Immature natural killer cell (primary cell): ENCODE results near the gene KRTAP5-2. TPM values are rescaled to one million over a fixed set of nuclear protein-coding genes. Genes with fewer than 3 reads are reported as not detected.
A peak's percentile ranks its signal among the peaks of the same experiment; 100 is the strongest.

Experiments used
- DNase-seq, 3 donors: peaks; one replicate each; pipeline ENCODE4 v3.0.0; 2022; ENCODE audit warnings: mixed read lengths in 1 of 3
- H3K27ac Mint-ChIP-seq, 6 donors: one replicate each; pipeline ENCODE4 v1.8.0; 2020; ENCODE audit warnings: mixed read lengths in 6 of 6, mild to moderate bottlenecking in 5 of 6, inconsistent platforms in 4 of 6, moderate library complexity in 3 of 6
- H3K27me3 Mint-ChIP-seq, 3 donors: one replicate each; pipeline ENCODE4 v1.8.0; 2020 to 2021; ENCODE audit warnings: low read depth in 3 of 3, mild to moderate bottlenecking in 3 of 3, mixed read lengths in 3 of 3, moderate library complexity in 3 of 3, inconsistent platforms in 1 of 3
- H3K36me3 Mint-ChIP-seq, 3 donors: one replicate each; pipeline ENCODE4 v1.8.0; 2020; ENCODE audit warnings: mixed read lengths in 3 of 3, inconsistent platforms in 2 of 3, mild to moderate bottlenecking in 2 of 3
- H3K4me1 Mint-ChIP-seq, 2 donors: one replicate each; pipeline ENCODE4 v1.8.0; 2020; ENCODE audit warnings: inconsistent platforms in 2 of 2, mild to moderate bottlenecking in 2 of 2, mixed read lengths in 2 of 2, moderate library complexity in 1 of 2
- H3K4me3 Mint-ChIP-seq, 5 donors: one replicate each; pipeline ENCODE4 v1.8.0; 2020; ENCODE audit warnings: mild to moderate bottlenecking in 5 of 5, mixed read lengths in 5 of 5, inconsistent platforms in 3 of 5, moderate library complexity in 3 of 5
- H3K9me3 Mint-ChIP-seq, 6 donors: one replicate each; pipeline ENCODE4 v1.8.0; 2020; ENCODE audit warnings: mild to moderate bottlenecking in 6 of 6, mixed read lengths in 6 of 6, inconsistent platforms in 4 of 6, moderate library complexity in 3 of 6
- polyA plus RNA-seq, 3 donors: library from polyadenylated mRNA; unstranded; fragments of 300-500 nt; fragmentation: Illumina TruSeq; gene quantifications; one replicate each; pipeline ENCODE4 v1.2.3, GENCODE V29; 2021

Gene KRTAP5-2
- polyA plus RNA-seq, 3 donors from 2014 or later = not detected

GRCh38 chr11:1636291-1636950, 38.3 kb upstream of the KRTAP5-2 start:
- Mint-ChIP-seq H3K4me3 (no peak overlapping the region), H3K4me1 (no peaks in the 10 kb centered on the region), H3K36me3 (no peaks in the 10 kb centered on the region), H3K27ac (no peak overlapping the region), H3K27me3 (peaks cover 2 to 13% (median 5%) of the 10 kb centered on the region in 3 donors), H3K9me3 (no peaks in the 10 kb centered on the region)
- DNase-seq = no peak

- no peak for DNase-seq
- peaks cover 0 to 1% of the 10 kb centered on the region in 2 donors for H3K4me1 Mint-ChIP-seq
- H3K27ac Mint-ChIP-seq = no peak overlapping the region
- no peaks in the 10 kb centered on the region for H3K36me3 Mint-ChIP-seq
- H3K9me3 Mint-ChIP-seq = no peaks in the 10 kb centered on the region
- H3K4me3 Mint-ChIP-seq = no peak overlapping the region
- peaks cover 5 to 17% (median 10%) of the 10 kb centered on the region in 3 donors for H3K27me3 Mint-ChIP-seq
Measured at GRCh38 chr11:1633864-1634263, 35.8 kb upstream of the KRTAP5-2 start.

GRCh38 chr11:1632053-1632714, 34.1 kb upstream of the KRTAP5-2 start:
- H3K4me3 Mint-ChIP-seq = no peak overlapping the region
- no peak overlapping the region for H3K27ac Mint-ChIP-seq
- peaks cover 0 to 3% of the 10 kb centered on the region in 2 donors for H3K4me1 Mint-ChIP-seq
- DNase-seq = no peak
- H3K9me3 Mint-ChIP-seq = no peaks in the 10 kb centered on the region
- peaks cover 5 to 18% (median 11%) of the 10 kb centered on the region in 3 donors for H3K27me3 Mint-ChIP-seq
- no peaks in the 10 kb centered on the region for H3K36me3 Mint-ChIP-seq

- no peaks in the 10 kb centered on the region for H3K36me3 Mint-ChIP-seq
- H3K4me1 Mint-ChIP-seq = peaks cover 0 to 3% of the 10 kb centered on the region in 2 donors
- no peak overlapping the region for H3K4me3 Mint-ChIP-seq
- H3K9me3 Mint-ChIP-seq = no peaks in the 10 kb centered on the region
- H3K27ac Mint-ChIP-seq = no peak overlapping the region
- H3K27me3 Mint-ChIP-seq = peaks cover 5 to 13% (median 11%) of the 10 kb centered on the region in 3 donors
- no peak for DNase-seq
Measured at GRCh38 chr11:1631066-1631568, 33.0 kb upstream of the KRTAP5-2 start.

- Mint-ChIP-seq H3K4me3 (no peak overlapping the region), H3K4me1 (peaks cover 0 to 3% of the 10 kb centered on the region in 2 donors), H3K9me3 (no peaks in the 10 kb centered on the region), H3K27ac (no peak overlapping the region), H3K36me3 (no peaks in the 10 kb centered on the region), H3K27me3 (peaks cover 3 to 13% (median 11%) of the 10 kb centered on the region in 3 donors)
- DNase-seq = no peak
Measured at GRCh38 chr11:1630271-1630670, 32.2 kb upstream of the KRTAP5-2 start.

GRCh38 chr11:1629326-1630185, 31.5 kb upstream of the KRTAP5-2 start, which contains the start of gene KRTAP5-5:
KRTAP5-5 (plus strand) TSS chr11:1629775; CDS start chr11:1629841, 66 bp downstream.
- Mint-ChIP-seq H3K9me3 (no peaks in the 10 kb centered on the region), H3K27me3 (peaks cover 3 to 15% (median 11%) of the 10 kb centered on the region in 3 donors)
- DNase-seq = no peak

GRCh38 chr11:1628506-1629325, 30.6 kb upstream of the KRTAP5-2 start:
- H3K4me1 Mint-ChIP-seq = peaks cover 0 to 3% of the 10 kb centered on the region in 2 donors
- H3K4me3 Mint-ChIP-seq = no peak overlapping the region
- no peaks in the 10 kb centered on the region for H3K36me3 Mint-ChIP-seq
- no peaks in the 10 kb centered on the region for H3K9me3 Mint-ChIP-seq
- no peak overlapping the region for H3K27ac Mint-ChIP-seq
- H3K27me3 Mint-ChIP-seq = peaks cover 3 to 16% (median 14%) of the 10 kb centered on the region in 3 donors
- DNase-seq = peak; percentile 43 to 51 (median 51)

More at GRCh38 chr11:1629326-1630185, 31.5 kb upstream of the KRTAP5-2 start, which contains the start of gene KRTAP5-5:
- Mint-ChIP-seq H3K4me1 (peaks cover 0 to 3% of the 10 kb centered on the region in 2 donors), H3K4me3 (no peak within 1 kb of the TSS), H3K27ac (no peak within 1 kb of the TSS), H3K36me3 (no peaks in the 10 kb centered on the region)

- H3K27me3 Mint-ChIP-seq = peaks cover 0 to 15% (median 9%) of the 10 kb centered on the region in 3 donors
- H3K4me3 Mint-ChIP-seq = no peak overlapping the region
- no peak for DNase-seq
- H3K9me3 Mint-ChIP-seq = no peaks in the 10 kb centered on the region
- H3K36me3 Mint-ChIP-seq = no peaks in the 10 kb centered on the region
- H3K27ac Mint-ChIP-seq = no peak overlapping the region
- H3K4me1 Mint-ChIP-seq = peaks cover 0 to 3% of the 10 kb centered on the region in 2 donors
Measured at GRCh38 chr11:1625541-1625940, 27.4 kb upstream of the KRTAP5-2 start.

GRCh38 chr11:1624621-1625020, 26.5 kb upstream of the KRTAP5-2 start:
- no peaks in the 10 kb centered on the region for H3K9me3 Mint-ChIP-seq
- H3K4me1 Mint-ChIP-seq = peaks cover under 1 to 3% of the 10 kb centered on the region in 2 donors
- DNase-seq = no peak
- no peaks in the 10 kb centered on the region for H3K36me3 Mint-ChIP-seq
- peak overlapping the region in 1 of 6 donors; percentile 20 for H3K27ac Mint-ChIP-seq
- no peak overlapping the region for H3K4me3 Mint-ChIP-seq
- peaks cover 0 to 13% (median 7%) of the 10 kb centered on the region in 3 donors for H3K27me3 Mint-ChIP-seq

GRCh38 chr11:1623716-1624115, 25.6 kb upstream of the KRTAP5-2 start:
- H3K4me3 Mint-ChIP-seq = no peak overlapping the region
- DNase-seq = no peak
- H3K27me3 Mint-ChIP-seq = peaks cover 0 to 13% (median 7%) of the 10 kb centered on the region in 3 donors
- H3K4me1 Mint-ChIP-seq = peaks cover 1 to 5% of the 10 kb centered on the region in 2 donors
- H3K36me3 Mint-ChIP-seq = no peaks in the 10 kb centered on the region
- no peaks in the 10 kb centered on the region for H3K9me3 Mint-ChIP-seq
- H3K27ac Mint-ChIP-seq = no peak overlapping the region

- H3K9me3 Mint-ChIP-seq = no peaks in the 10 kb centered on the region
- peaks cover 1 to 5% of the 10 kb centered on the region in 2 donors for H3K4me1 Mint-ChIP-seq
- no peaks in the 10 kb centered on the region for H3K36me3 Mint-ChIP-seq
Measured at GRCh38 chr11:1622086-1622485, 24.0 kb upstream of the KRTAP5-2 start, which contains the start of gene KRTAP5-4. KRTAP5-4 (minus strand) TSS chr11:1622138; CDS start chr11:1622093, 45 bp downstream.

GRCh38 chr11:1619449-1619848, 21.4 kb upstream of the KRTAP5-2 start:
- peak in 1 of 3 donors; percentile 11 for DNase-seq
- H3K36me3 Mint-ChIP-seq = no peaks in the 10 kb centered on the region
- peak overlapping the region in 1 of 5 donors; percentile 41 for H3K4me3 Mint-ChIP-seq
- H3K27ac Mint-ChIP-seq = no peak overlapping the region
- H3K9me3 Mint-ChIP-seq = no peaks in the 10 kb centered on the region
- H3K4me1 Mint-ChIP-seq = peaks cover 1 to 5% of the 10 kb centered on the region in 2 donors
- H3K27me3 Mint-ChIP-seq = peaks cover 4 to 13% (median 6%) of the 10 kb centered on the region in 3 donors

More at GRCh38 chr11:1622086-1622485, 24.0 kb upstream of the KRTAP5-2 start, which contains the start of gene KRTAP5-4:
- Mint-ChIP-seq H3K27ac (peak within 1 kb of the TSS in 1 of 6 donors; percentile 31), H3K27me3 (peaks cover 0 to 10% (median 6%) of the 10 kb centered on the region in 3 donors), H3K4me3 (peak within 1 kb of the TSS in 1 of 5 donors; percentile 2)
- no peak for DNase-seq
